PC-3 (cell line): ENCODE measurements around the gene CXorf65. TPM values are rescaled to one million over a fixed set of nuclear protein-coding genes. Genes with fewer than 3 reads are reported as not detected.

Experiments
- ATAC-seq: fragments of 200-7000 bp; cut with Tn5 transposase; 2 replicates; pipeline ENCODE4 v1.9.1; 2020; ENCODE audit warnings: mild to moderate bottlenecking, moderate library complexity
- BruUV-seq: library from RNA; stranded (reverse); fragments of 400-500 nt; replicated peaks from 2 replicates; lab custom pipeline; 2021; lab: Mats Ljungman, UMichigan
- CTCF ChIA-PET: fragments of 300-600 bp; sonication (Branson Sonifier 250); formaldehyde crosslinking; loops from one replicate; lab custom pipeline; 2022; ENCODE audit warnings: antibody characterized with exemption; lab: Charles Lee
- POLR2A ChIA-PET: fragments of 300-600 bp; sonication (Branson Sonifier 250); formaldehyde crosslinking; loops from one replicate; lab custom pipeline; 2022; ENCODE audit warnings: antibody characterized with exemption; ENCODE audit not compliant: unreplicated experiment; lab: Charles Lee
- DNase-seq: peaks from one replicate; pipeline ENCODE4 v3.0.0-alpha.2; 2015
- H2AFZ ChIP-seq: fragments of 300-600 bp; sonication (generic); 2 replicates; pipeline ENCODE4 v1.6.0; 2016; ENCODE audit warnings: antibody characterized with exemption, low read length
- H3F3A ChIP-seq: fragments of 300-600 bp; sonication (generic); one replicate; pipeline ENCODE4 v1.6.0; 2017; ENCODE audit warnings: antibody characterized with exemption, low read length, control low read depth, mild to moderate bottlenecking; ENCODE audit not compliant: unreplicated experiment
- H3K27ac ChIP-seq: fragments of 300-600 bp; sonication (generic); 2 replicates; pipeline ENCODE4 v1.5.1; 2016; ENCODE audit warnings: mild to moderate bottlenecking, low read length
- H3K27me3 ChIP-seq: fragments of 300-600 bp; sonication (generic); 2 replicates; pipeline ENCODE4 v1.6.1; 2016; ENCODE audit warnings: low read length, mixed read lengths
- H3K36me3 ChIP-seq: fragments of 300-600 bp; sonication (generic); 2 replicates; pipeline ENCODE4 v1.6.1; 2016; ENCODE audit warnings: low read depth, mixed run types, low read length, mixed read lengths
- H3K4me1 ChIP-seq: fragments of 300-600 bp; sonication (generic); 2 replicates; pipeline ENCODE4 v1.5.1; 2016; ENCODE audit warnings: low read length; ENCODE audit not compliant: insufficient read depth
- H3K4me2 ChIP-seq: fragments of 300-600 bp; sonication (generic); 2 replicates; pipeline ENCODE4 v1.6.0; 2016; ENCODE audit warnings: low read length
- H3K4me3 ChIP-seq: fragments of 300-600 bp; sonication (generic); 2 replicates; pipeline ENCODE4 v1.5.1; 2016; ENCODE audit warnings: mild to moderate bottlenecking, low read length, mixed read lengths
- H3K79me2 ChIP-seq: fragments of 300-600 bp; sonication (generic); 2 replicates; pipeline ENCODE4 v1.6.1; 2017; ENCODE audit warnings: low read length, mixed read lengths
- H3K9ac ChIP-seq: fragments of 300-600 bp; sonication (generic); 2 replicates; pipeline ENCODE4 v1.6.0; 2016; ENCODE audit warnings: mild to moderate bottlenecking, low read length
- H3K9me2 ChIP-seq: fragments of 300-600 bp; sonication (generic); replicated peaks from 2 replicates; pipeline ENCODE4 v1.6.1; 2016; ENCODE audit warnings: mixed run types, low read length, mixed read lengths
- H3K9me3 ChIP-seq: fragments of 300-600 bp; sonication (generic); 2 replicates; pipeline ENCODE4 v1.6.1; 2016; ENCODE audit warnings: low read length, mixed read lengths
- H4K20me1 ChIP-seq: fragments of 300-600 bp; sonication (generic); 2 replicates; pipeline ENCODE4 v1.6.1; 2016; ENCODE audit warnings: low read length, mixed read lengths
- EZH2 ChIP-seq: fragments of 300-600 bp; sonication (generic); IDR thresholded peaks from one replicate; pipeline ENCODE4 v1.6.1; 2017; ENCODE audit warnings: antibody characterized with exemption, mild to moderate bottlenecking, low read length; ENCODE audit not compliant: unreplicated experiment
- EZH2phosphoT487 ChIP-seq: fragments of 300-600 bp; sonication (generic); IDR thresholded peaks from 2 replicates; pipeline ENCODE4 v1.6.1; 2018; ENCODE audit warnings: mild to moderate bottlenecking, antibody characterized with exemption, low read length, borderline replicate concordance
- intact Hi-C: fragments of 100-400 bp; cut with micrococcal nuclease; formaldehyde crosslinking; loops from 2 replicates; pipeline ENCODE4 v1.9.0; 2023
- total RNA-seq: library from RNA; depleted of rRNA; stranded (reverse); fragments of >200 nt; gene quantifications from 2 replicates; pipeline ENCODE4 v1.2.3, GENCODE V29; 2014
- TF ChIP-seq, protein P1 (sequence below): fragments of 300-600 bp; sonication (generic); conservative IDR thresholded peaks from 2 replicates; pipeline ENCODE4 v1.5.1; 2017; ENCODE audit warnings: antibody characterized with exemption, low read depth, mild to moderate bottlenecking, low read length

The CXorf65 gene
- total RNA-seq, 1 experiment from 2014 or later: not detected

DNA sequence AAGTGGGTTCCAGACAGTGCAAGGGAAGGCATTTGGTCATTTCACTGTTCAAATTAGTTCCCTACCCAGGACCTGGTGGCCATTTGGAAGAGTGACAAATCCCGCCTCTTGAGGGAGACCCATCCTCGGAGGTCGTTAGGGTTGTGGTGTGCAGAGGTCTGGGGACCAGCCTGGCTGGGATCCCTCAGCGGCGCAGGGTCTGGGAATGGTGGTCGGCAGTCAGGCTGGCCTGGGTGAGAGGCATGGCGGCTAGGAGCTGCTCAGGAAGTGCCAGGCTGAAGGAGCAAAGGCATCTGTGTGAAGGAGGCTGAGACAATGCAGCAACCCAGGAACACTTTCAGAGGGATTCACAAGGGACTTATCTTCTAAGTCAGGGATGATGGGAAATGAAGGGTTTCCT is 44.8 kb upstream of the CXorf65 start:
- no peaks in the 10 kb centered on the region for H4K20me1 ChIP-seq
- no peaks in the 10 kb centered on the region for H3K79me2 ChIP-seq
- H3K27me3 ChIP-seq: no peaks in the 10 kb centered on the region
- H3F3A ChIP-seq: no peaks in the 10 kb centered on the region
- H3K27ac ChIP-seq: no peak overlapping the region
- intact Hi-C loops: no loop called here
- ChIA-PET POLR2A (no interaction called here), CTCF (interaction anchor here (0.6 kb wide), 1 partner anchor 10 kb away, joined by 3 read pairs; no protein-coding TSS in a partner anchor)
- no peaks in the 10 kb centered on the region for H3K9me3 ChIP-seq
- H3K9me2 ChIP-seq: no peaks in the 10 kb centered on the region
- peaks cover 3% of the 10 kb centered on the region for H3K4me1 ChIP-seq
- no peak overlapping the region for H3K9ac ChIP-seq
- no TSS peak for BruUV-seq
- no peak overlapping the region for H2AFZ ChIP-seq
- no peak for ATAC-seq
- no peak overlapping the region for H3K4me2 ChIP-seq
- H3K36me3 ChIP-seq: no peaks in the 10 kb centered on the region
- H3K4me3 ChIP-seq: no peak overlapping the region
- TF ChIP-seq EZH2phosphoT487 (no peak), EZH2 (no peak)
- TF ChIP-seq, protein P1, sequence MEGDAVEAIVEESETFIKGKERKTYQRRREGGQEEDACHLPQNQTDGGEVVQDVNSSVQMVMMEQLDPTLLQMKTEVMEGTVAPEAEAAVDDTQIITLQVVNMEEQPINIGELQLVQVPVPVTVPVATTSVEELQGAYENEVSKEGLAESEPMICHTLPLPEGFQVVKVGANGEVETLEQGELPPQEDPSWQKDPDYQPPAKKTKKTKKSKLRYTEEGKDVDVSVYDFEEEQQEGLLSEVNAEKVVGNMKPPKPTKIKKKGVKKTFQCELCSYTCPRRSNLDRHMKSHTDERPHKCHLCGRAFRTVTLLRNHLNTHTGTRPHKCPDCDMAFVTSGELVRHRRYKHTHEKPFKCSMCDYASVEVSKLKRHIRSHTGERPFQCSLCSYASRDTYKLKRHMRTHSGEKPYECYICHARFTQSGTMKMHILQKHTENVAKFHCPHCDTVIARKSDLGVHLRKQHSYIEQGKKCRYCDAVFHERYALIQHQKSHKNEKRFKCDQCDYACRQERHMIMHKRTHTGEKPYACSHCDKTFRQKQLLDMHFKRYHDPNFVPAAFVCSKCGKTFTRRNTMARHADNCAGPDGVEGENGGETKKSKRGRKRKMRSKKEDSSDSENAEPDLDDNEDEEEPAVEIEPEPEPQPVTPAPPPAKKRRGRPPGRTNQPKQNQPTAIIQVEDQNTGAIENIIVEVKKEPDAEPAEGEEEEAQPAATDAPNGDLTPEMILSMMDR: no peak
- DNase-seq: no peak

DNA sequence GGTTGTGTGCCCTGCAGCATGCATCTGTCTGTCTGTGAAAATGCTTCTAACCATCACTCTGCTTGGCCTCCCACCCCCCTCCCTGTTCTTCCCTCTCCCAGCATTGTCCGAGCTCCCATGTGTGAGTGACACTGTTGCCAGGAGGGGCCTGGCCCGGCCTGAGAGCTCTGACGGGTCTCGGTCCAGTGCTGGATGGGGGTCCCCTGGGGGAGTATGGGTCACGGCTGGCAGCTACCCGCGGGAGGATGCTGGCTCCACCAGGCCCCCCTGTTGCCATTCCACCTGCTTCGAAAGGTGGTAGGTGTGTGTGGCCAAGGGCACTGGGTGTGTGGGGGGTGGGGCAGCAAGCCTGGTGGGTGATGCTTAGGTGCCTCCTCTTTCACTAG is 41.7 kb upstream of the CXorf65 start:
- Histone ChIP-seq H4K20me1 (no peaks in the 10 kb centered on the region), H3K27me3 (no peaks in the 10 kb centered on the region), H3K79me2 (no peaks in the 10 kb centered on the region), H3K9me2 (no peaks in the 10 kb centered on the region), H3K36me3 (no peaks in the 10 kb centered on the region), H3K9me3 (no peaks in the 10 kb centered on the region), H3K4me1 (peaks cover 10% of the 10 kb centered on the region), H3K4me3 (no peak overlapping the region), H3K9ac (no peak overlapping the region), H3K4me2 (no peak overlapping the region), H3K27ac (no peak overlapping the region), H3F3A (no peaks in the 10 kb centered on the region), H2AFZ (no peak overlapping the region)
- intact Hi-C loops: no loop called here
- ATAC-seq: no peak
- ChIA-PET CTCF (no interaction called here), POLR2A (no interaction called here)
- no TSS peak for BruUV-seq
- TF ChIP-seq EZH2 (no peak), EZH2phosphoT487 (no peak)
- TF ChIP-seq, protein P1: no peak
- DNase-seq: no peak

DNA sequence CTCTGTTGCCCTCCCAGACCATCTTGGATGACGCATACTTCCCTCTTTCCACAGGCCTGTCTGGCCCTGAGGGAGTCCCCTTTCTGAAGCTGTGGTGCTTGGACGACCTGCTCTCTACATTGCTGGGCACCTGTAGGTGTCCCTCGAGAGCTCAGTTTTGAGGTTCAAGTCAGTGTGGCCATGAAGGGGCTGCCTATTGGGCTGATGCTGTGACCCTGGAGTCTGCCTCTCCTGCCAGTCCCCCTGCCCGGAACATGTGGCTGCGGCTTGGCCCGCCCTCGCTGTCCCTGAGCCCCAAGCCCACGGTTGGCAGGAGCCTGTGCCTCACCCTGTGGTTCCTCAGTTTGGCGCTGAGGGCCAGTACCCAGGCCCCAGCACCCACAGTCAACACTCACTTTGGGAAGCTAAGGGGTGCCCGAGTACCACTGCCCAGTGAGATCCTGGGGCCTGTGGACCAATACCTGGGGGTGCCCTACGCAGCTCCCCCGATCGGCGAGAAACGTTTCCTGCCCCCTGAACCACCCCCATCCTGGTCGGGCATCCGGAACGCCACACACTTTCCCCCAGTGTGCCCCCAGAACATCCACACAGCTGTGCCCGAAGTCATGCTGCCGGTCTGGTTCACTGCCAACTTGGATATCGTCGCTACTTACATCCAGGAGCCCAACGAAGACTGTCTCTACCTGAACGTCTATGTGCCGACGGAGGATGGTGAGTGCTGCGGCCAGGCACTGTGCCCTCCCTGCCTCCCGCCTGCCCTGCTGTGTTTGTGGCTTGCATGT is 41.1 kb upstream of the CXorf65 start:
- Histone ChIP-seq H3K4me3 (no peak overlapping the region), H2AFZ (no peak overlapping the region), H3K27ac (no peak overlapping the region), H4K20me1 (no peaks in the 10 kb centered on the region), H3K79me2 (no peaks in the 10 kb centered on the region), H3F3A (no peaks in the 10 kb centered on the region), H3K27me3 (no peaks in the 10 kb centered on the region), H3K9me3 (no peaks in the 10 kb centered on the region), H3K36me3 (no peaks in the 10 kb centered on the region), H3K4me2 (no peak overlapping the region), H3K9me2 (no peaks in the 10 kb centered on the region), H3K9ac (no peak overlapping the region), H3K4me1 (peaks cover 10% of the 10 kb centered on the region)
- no peak for DNase-seq
- ChIA-PET POLR2A (no interaction called here), CTCF (no interaction called here)
- intact Hi-C loops: no loop called here
- no TSS peak for BruUV-seq
- TF ChIP-seq, protein P1: no peak
- no peak for TF ChIP-seq EZH2
- no peak for TF ChIP-seq EZH2phosphoT487
- no peak for ATAC-seq
